GM18505 (cell line): ENCODE results near the gene SARNP.

ENCODE experiments used
- ATAC-seq: cut with Tn5 transposase; IDR thresholded peaks from one replicate; pipeline ENCODE4 v1.9.1; 2021; ENCODE audit not compliant: unreplicated experiment
- POLR2A ChIP-seq: IDR thresholded peaks from 4 replicates; pipeline ENCODE4 v1.6.1; 2011; ENCODE audit warnings: borderline replicate concordance; ENCODE audit not compliant: insufficient read depth, insufficient read length; ENCODE audit errors: extremely low read depth

The SARNP gene

GRCh38 chr12:55745361-55746173 lies 72.0 kb downstream of the SARNP start:
- no peak for ATAC-seq
- no peak for TF ChIP-seq POLR2A

GRCh38 chr12:55744340-55745030 lies 73.0 kb downstream of the SARNP start:
- no peak for TF ChIP-seq POLR2A
- ATAC-seq, result no peak

- peak; percentile 25 for TF ChIP-seq POLR2A
- peak; percentile 41 for ATAC-seq
Observed at GRCh38 chr12:55743406-55744339, 73.9 kb downstream of the SARNP start.

- peak; percentile 38 for ATAC-seq
- no peak for TF ChIP-seq POLR2A
Observed at GRCh38 chr12:55742719-55743405, 74.7 kb downstream of the SARNP start, which contains the start of gene GDF11. Gene GDF11, plus strand, starts transcription at chr12:55743122. Its CDS starts 195 bp downstream, at chr12:55743317.

GRCh38 chr12:55741931-55742680 lies 75.4 kb downstream of the SARNP start:
- no peak for TF ChIP-seq POLR2A
- no peak for ATAC-seq

GRCh38 chr12:55739025-55739378 lies 78.5 kb downstream of the SARNP start:
- ATAC-seq, result no peak
- no peak for TF ChIP-seq POLR2A

- TF ChIP-seq POLR2A, result peak; percentile 27
- peak; percentile 77 for ATAC-seq
Observed at GRCh38 chr12:55738123-55739024, 79.2 kb downstream of the SARNP start.

- TF ChIP-seq POLR2A, result no peak
- peak; percentile 8 for ATAC-seq
Observed at GRCh38 chr12:55737581-55738122, 79.9 kb downstream of the SARNP start.

- TF ChIP-seq POLR2A, result no peak
- ATAC-seq, result no peak
Observed at GRCh38 chr12:55736780-55737580, 80.5 kb downstream of the SARNP start.

- TF ChIP-seq POLR2A, result no peak
- no peak for ATAC-seq
Observed at GRCh38 chr12:55736076-55736475, 81.4 kb downstream of the SARNP start.
